ENCODE measurements around the gene HID1. TPM values are rescaled to one million over a fixed set of nuclear protein-coding genes. Genes with fewer than 3 reads are reported as not detected.
"Not testable (repeated sequence)": the region's sequence is repeated elsewhere in the genome, so short reads cannot be mapped to it uniquely, and the experiment has no call there.

Gene HID1
- polyA plus RNA-seq, 2 of the 4 experiments (the other 2 are of a cell fraction) = 5.2 to 11.7 TPM

DNA sequence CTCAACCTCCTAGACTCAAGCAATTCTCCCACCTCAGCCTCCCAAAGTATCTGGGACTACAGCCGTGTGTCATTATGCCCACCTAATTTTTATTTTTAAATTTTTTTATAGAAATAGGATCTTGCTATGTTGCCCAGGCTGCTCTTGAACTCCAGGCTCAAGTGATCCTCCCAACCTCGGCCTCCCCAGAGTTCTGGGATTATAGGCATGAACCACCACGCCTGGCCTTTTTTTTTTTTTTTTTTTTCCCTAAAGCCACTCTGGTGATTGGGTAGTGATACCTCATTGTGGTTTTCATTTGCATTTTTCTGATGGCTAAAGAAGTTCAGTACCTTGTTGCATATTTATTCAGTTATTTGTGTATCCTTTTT, 13.6 kb upstream of the HID1 start:
- no peak overlapping the region for H3K4me3 ChIP-seq
- CTCF ChIA-PET = interaction anchor here (1.6 to 4.2 kb wide), 4 partner anchors 13 to 28 kb away, joined by 3 to 53 read pairs (median 16); partner anchors contain the start of genes HID1 and MRPL58

DNA sequence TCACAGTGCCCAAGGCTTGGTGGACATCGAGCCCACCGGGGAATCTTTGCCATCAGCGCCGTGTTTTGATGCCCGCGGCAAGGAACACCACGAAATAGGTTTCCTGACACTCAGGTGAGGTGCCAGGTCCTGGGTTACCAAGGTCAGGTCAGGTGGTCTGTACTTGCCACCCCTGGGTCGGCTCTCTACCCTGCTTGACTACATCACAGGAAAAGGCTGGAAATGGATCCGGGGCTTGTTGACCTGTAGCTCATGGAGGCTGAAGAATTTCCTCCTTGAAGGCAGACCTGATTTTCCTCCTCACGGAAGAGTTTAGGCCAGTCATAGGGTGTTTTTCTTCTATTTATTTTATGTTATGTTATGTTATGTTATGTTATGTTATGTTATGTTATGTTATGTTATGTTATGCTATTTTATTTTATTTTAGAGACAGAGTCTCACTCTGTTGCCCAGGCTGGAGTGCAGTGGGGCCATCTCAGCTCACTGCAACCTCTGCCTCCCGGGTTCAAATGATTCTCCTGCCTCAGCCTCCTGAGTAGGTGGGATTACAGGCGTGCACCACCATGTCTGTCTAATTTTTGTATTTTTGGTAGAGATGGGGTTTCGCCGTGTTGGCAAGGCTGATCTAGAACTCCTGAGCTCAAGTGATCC, 10.2 kb upstream of the HID1 start:
- ChIA-PET POLR2A (interaction anchor here (0.6 to 2.8 kb wide), 3 partner anchors 11 to 29 kb away, joined by 3 to 17 read pairs (median 6); partner anchors contain the start of genes HID1 and MRPL58), CTCF (interaction anchor here (0.7 to 4.2 kb wide), 14 partner anchors 10 to 64 kb away, joined by 3 to 53 read pairs (median 3); partner anchors contain the start of genes HID1, MRPL58 and OTOP2)
- ATAC-seq (peak; percentile 35 to 42), DNase-seq (ENCODE audit: low read depth in 1 of 2, low spot score in 1 of 2) (peak in 1 of 2 experiments; percentile 42)
- Histone ChIP-seq H3K4me3 (peak overlapping the region; percentile 69), H3K4me1 (peaks cover 24% of the 10 kb centered on the region), H3K4me2 (peak overlapping the region; percentile 92), H3K27ac (peak overlapping the region; percentile 92 to 94)
- H3K9me3 ChIP-seq, FAIRE-seq: not testable (repeated sequence)
- 39% methylated on average over 10 of the region's 14 CpGs for WGBS (ENCODE audit: missing lambda C conversion rate)

More for the DNA sequence above, 13.6 kb upstream of the HID1 start:
- TF ChIP-seq, protein P1, sequence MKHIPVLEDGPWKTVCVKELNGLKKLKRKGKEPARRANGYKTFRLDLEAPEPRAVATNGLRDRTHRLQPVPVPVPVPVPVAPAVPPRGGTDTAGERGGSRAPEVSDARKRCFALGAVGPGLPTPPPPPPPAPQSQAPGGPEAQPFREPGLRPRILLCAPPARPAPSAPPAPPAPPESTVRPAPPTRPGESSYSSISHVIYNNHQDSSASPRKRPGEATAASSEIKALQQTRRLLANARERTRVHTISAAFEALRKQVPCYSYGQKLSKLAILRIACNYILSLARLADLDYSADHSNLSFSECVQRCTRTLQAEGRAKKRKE (CRISPR knock-in tag; IDR thresholded peaks at IDR 0.05; ENCODE audit: low read depth) = no peak
- no peak for TF ChIP-seq HOXB13 (CRISPR knock-in tag; IDR thresholded peaks at IDR 0.05; ENCODE audit: low read depth)
- TF ChIP-seq CHD2 (IDR thresholded peaks at IDR 0.05; ENCODE audit: low read length, partially characterized antibody) = no peak
- TF ChIP-seq RNF2 (IDR thresholded peaks at IDR 0.05; ENCODE audit: borderline replicate concordance, low read depth) = no peak
- Histone ChIP-seq H3K4me2 (no peak overlapping the region), H3K9me3 (no peaks in the 10 kb centered on the region), H3K27ac (no peak overlapping the region), H3K4me1 (peaks cover 47% of the 10 kb centered on the region)
- ATAC-seq (no peak), DNase-seq (ENCODE audit: low read depth in 1 of 2, low spot score in 1 of 2) (no peak), FAIRE-seq (no peak)
- POLR2A ChIA-PET = no interaction called here
- 89% methylated on average over 3 of the region's 3 CpGs for WGBS (ENCODE audit: missing lambda C conversion rate)

DNA sequence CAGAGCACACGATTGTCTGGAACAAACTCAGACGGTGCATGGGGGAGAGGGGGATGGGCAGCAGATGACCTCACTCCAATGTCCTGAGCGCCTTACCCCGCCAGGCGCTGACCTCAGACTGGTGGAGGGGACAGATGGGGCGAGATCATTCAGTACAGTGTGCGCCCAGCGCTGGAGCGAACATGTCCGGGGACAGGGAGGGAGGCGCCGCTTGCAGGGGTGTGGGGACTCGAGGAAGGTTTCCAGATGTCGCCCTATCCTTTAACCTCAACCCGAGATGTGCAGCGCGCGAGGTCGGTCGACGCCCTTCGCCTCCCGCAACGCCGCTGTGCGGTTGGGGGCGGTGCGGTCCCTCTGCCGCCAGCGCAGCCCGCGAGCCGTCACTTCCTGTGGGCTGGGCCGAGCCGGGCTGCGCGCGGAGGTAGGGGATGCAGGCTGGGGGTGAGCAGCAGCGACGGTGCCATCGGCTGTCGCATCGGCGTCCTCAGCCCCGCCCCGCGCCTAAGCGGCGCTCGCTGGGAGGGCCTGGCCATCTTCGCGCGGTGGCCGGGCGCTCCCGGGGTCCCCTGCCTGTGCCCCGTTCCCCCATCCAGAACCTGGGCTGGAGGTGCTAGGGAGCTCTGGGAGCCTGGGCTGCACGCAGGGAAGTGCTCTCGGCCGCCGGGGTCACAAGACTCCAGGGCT, 9.6 kb upstream of the HID1 start:
- ATAC-seq = peak; percentile 94
- H3K4me3 ChIP-seq = peak overlapping the region; percentile 69
- peak; percentile 76 to 90 for DNase-seq (ENCODE audit: low read depth in 1 of 2, low spot score in 1 of 2)
- peak overlapping the region; percentile 92 for H3K4me2 ChIP-seq
- ChIA-PET POLR2A (interaction anchor here (0.6 to 2.8 kb wide), 4 partner anchors 10 to 30 kb away, joined by 3 to 17 read pairs (median 5); partner anchors contain the start of genes HID1 and MRPL58), CTCF (interaction anchor here (0.7 to 4.2 kb wide), 10 partner anchors 9 to 62 kb away, joined by 3 to 53 read pairs (median 6); partner anchors contain the start of genes HID1, MRPL58 and OTOP2)
- peak overlapping the region; percentile 92 to 94 for H3K27ac ChIP-seq
- peak; percentile 54 for FAIRE-seq
- H3K4me1 ChIP-seq = peaks cover 23% of the 10 kb centered on the region
- WGBS (ENCODE audit: missing lambda C conversion rate) = 2% methylated on average over 23 of the region's 61 CpGs
- no peaks in the 10 kb centered on the region for H3K9me3 ChIP-seq
- TF ChIP-seq ZC3H11A (IDR thresholded peaks at IDR 0.05) = no peak
- no peak for TF ChIP-seq EP300 (IDR thresholded peaks at IDR 0.05)
- no peak for TF ChIP-seq BHLHE40 (IDR thresholded peaks at IDR 0.05; ENCODE audit: low read depth, low read length)
- peak; percentile 91 to 98; a peak in 4 of 5 replicates for TF ChIP-seq JUN (IDR thresholded peaks at IDR 0.05)
- no peak for TF ChIP-seq KDM5A (IDR thresholded peaks at IDR 0.05)
- no peak for TF ChIP-seq RFX5 (IDR thresholded peaks at IDR 0.05)
- no peak for TF ChIP-seq KDM1A (IDR thresholded peaks at IDR 0.05; ENCODE audit: low read depth)
- TF ChIP-seq, protein P1 (CRISPR knock-in tag; IDR thresholded peaks at IDR 0.05; ENCODE audit: low read depth) = no peak
- no peak for TF ChIP-seq ZNF302 (CRISPR knock-in tag; IDR thresholded peaks at IDR 0.05)
- TF ChIP-seq, protein P2, sequence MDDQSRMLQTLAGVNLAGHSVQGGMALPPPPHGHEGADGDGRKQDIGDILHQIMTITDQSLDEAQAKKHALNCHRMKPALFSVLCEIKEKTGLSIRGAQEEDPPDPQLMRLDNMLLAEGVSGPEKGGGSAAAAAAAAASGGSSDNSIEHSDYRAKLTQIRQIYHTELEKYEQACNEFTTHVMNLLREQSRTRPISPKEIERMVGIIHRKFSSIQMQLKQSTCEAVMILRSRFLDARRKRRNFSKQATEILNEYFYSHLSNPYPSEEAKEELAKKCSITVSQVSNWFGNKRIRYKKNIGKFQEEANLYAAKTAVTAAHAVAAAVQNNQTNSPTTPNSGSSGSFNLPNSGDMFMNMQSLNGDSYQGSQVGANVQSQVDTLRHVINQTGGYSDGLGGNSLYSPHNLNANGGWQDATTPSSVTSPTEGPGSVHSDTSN (IDR thresholded peaks at IDR 0.05) = no peak
- peak; percentile 94 for TF ChIP-seq POLR2A (IDR thresholded peaks at IDR 0.05; ENCODE audit: low read length)
- TF ChIP-seq EHMT2 (IDR thresholded peaks at IDR 0.05; ENCODE audit: low read depth) = no peak
- no peak for TF ChIP-seq FOSB (CRISPR knock-in tag; IDR thresholded peaks at IDR 0.05)
- TF ChIP-seq, protein P3, sequence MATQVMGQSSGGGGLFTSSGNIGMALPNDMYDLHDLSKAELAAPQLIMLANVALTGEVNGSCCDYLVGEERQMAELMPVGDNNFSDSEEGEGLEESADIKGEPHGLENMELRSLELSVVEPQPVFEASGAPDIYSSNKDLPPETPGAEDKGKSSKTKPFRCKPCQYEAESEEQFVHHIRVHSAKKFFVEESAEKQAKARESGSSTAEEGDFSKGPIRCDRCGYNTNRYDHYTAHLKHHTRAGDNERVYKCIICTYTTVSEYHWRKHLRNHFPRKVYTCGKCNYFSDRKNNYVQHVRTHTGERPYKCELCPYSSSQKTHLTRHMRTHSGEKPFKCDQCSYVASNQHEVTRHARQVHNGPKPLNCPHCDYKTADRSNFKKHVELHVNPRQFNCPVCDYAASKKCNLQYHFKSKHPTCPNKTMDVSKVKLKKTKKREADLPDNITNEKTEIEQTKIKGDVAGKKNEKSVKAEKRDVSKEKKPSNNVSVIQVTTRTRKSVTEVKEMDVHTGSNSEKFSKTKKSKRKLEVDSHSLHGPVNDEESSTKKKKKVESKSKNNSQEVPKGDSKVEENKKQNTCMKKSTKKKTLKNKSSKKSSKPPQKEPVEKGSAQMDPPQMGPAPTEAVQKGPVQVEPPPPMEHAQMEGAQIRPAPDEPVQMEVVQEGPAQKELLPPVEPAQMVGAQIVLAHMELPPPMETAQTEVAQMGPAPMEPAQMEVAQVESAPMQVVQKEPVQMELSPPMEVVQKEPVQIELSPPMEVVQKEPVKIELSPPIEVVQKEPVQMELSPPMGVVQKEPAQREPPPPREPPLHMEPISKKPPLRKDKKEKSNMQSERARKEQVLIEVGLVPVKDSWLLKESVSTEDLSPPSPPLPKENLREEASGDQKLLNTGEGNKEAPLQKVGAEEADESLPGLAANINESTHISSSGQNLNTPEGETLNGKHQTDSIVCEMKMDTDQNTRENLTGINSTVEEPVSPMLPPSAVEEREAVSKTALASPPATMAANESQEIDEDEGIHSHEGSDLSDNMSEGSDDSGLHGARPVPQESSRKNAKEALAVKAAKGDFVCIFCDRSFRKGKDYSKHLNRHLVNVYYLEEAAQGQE (IDR thresholded peaks at IDR 0.05) = no peak; the same call in 1 of the 2 replicates
- TF ChIP-seq, protein P4, sequence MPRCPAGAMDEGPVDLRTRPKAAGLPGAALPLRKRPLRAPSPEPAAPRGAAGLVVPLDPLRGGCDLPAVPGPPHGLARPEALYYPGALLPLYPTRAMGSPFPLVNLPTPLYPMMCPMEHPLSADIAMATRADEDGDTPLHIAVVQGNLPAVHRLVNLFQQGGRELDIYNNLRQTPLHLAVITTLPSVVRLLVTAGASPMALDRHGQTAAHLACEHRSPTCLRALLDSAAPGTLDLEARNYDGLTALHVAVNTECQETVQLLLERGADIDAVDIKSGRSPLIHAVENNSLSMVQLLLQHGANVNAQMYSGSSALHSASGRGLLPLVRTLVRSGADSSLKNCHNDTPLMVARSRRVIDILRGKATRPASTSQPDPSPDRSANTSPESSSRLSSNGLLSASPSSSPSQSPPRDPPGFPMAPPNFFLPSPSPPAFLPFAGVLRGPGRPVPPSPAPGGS (IDR thresholded peaks at IDR 0.05) = peak; percentile 92
- 0 out of 2 replicates have a peak, but pooled peaks have one; percentile 15 for TF ChIP-seq MYC (IDR thresholded peaks at IDR 0.05; ENCODE audit: borderline replicate concordance, low read length)
- TF ChIP-seq JUNB (IDR thresholded peaks at IDR 0.05) = no peak
- no peak for TF ChIP-seq TFCP2L1 (CRISPR knock-in tag; IDR thresholded peaks at IDR 0.05)
- no peak for TF ChIP-seq MAFK (IDR thresholded peaks at IDR 0.05; ENCODE audit: partially characterized antibody)
- no peak for TF ChIP-seq HOXA7 (CRISPR knock-in tag; IDR thresholded peaks at IDR 0.05)
- 0 out of 2 replicates have a peak, but pooled peaks have one; percentile 49 for TF ChIP-seq MAZ (IDR thresholded peaks at IDR 0.05; ENCODE audit: borderline replicate concordance, low read depth, low read length)

All from A549 (cell line).